ENCODE results near the gene CLN6.
A peak's percentile ranks its signal among the peaks of the same experiment; 100 is the strongest.

GRCh38 chr15:68229386-68230156 lies at the start of gene CLN6:
- no peak for TF ChIP-seq CTCF (IDR thresholded peaks at IDR 0.05)
- peak; percentile 26 to 50 (median 46) for TF ChIP-seq POLR2A (IDR thresholded peaks at IDR 0.05)
